ENCODE results near the gene SMYD1.

Gene SMYD1

DNA sequence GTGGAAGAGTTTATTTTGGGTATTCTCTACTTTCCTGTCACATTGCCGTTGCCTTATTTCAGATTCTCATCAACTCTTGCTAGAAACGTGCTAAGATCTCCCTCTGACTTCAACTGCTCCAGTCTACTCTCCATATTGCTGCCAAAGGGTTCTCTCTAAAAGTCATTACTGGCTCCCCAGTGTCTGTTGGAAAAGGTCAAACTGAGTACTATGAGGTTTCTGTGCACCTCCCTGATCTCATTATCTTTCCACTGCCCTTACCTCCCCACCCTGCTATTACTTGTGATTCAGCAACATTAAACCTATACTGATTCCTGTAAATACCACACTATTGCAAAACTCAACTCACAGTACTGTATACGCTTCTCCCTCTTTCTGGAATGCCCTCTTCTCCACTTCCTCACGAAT lies 10.2 kb upstream of the SMYD1 start:
- no peak for DNase-seq

DNA sequence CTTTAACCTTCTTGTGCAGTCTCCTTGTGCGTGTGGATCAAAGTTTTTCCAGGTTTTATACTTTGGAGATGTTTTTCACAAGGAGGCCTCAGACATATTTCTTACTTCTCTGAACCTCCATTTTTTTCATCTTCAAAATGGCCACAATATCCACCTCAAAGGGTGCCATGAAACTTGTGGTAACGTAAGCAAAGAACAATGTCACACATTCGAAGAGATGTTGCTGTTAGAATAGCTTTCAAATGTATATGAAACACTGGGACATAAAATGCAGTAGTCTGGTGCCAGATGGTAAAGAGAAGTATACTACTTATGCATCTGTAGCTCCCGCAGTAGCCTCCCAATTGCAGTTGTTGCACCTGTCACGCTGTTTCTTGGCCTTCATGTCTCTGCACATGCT lies 9.4 kb upstream of the SMYD1 start:
- DNase-seq = no peak

GRCh38 chr2:88059979-88060906 lies 7.4 kb upstream of the SMYD1 start:
- DNase-seq = no peak

GRCh38 chr2:88060907-88061275 lies 6.7 kb upstream of the SMYD1 start:
- DNase-seq = no peak

DNA sequence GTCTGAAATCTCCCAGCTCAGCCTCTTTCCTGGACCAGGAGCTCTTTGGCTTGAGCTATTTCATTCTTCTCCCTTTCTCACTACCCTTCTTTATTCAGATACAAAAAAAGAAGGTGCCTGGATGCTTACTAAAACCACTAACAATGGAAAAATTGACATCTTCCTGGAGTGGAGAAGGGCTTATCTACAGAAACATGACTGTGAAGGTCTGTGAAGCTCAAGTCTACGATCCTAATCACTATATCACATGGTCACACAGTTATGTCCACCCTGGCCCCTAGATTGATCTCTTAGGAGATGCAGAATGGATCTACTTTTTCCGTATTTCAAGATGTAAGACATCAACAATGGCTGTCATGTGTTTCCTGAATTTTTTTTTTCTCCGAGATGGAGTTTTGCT lies 6.3 kb upstream of the SMYD1 start:
- no peak for DNase-seq

DNA sequence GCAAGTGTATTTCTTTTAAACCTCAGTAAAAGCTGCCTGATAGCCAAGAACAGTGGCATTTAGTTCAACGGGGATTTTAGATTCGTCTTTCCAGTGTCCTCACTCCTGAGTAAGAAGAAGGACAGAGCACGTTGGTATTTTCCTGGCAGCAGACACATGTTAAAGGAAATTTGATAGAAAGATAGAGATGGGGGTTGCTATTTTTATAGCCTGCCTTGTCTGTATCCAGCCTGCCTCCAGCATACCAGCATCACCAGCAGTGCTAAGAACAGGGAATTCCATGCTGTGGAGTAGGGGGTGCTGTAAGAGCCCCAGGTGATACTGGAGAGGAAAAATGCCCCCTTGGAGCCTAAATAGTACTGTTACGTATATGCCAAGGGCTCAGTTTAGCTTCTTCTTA lies 1.1 kb upstream of the SMYD1 start:
- DNase-seq = no peak

DNA sequence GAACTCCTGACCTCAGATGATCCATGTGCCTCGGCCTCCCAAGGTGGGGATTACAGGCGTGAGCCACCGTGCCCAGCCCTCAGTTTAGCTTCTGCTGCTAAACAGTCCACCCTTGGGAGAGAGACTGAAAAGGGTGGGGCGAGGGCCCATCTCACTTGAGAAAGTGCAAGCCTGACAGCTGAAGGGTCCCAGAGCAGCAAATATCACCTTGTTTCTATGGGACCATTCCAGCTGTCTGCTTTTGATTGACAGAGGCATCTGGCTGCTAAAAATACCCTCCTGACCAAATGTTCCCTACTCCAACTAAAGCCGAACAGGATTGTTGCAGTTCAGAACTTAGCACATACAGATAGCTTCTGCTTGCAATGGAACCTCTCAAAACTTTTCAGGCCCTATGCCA lies 436 bp upstream of the SMYD1 start:
- peak; percentile 46 for DNase-seq

DNA sequence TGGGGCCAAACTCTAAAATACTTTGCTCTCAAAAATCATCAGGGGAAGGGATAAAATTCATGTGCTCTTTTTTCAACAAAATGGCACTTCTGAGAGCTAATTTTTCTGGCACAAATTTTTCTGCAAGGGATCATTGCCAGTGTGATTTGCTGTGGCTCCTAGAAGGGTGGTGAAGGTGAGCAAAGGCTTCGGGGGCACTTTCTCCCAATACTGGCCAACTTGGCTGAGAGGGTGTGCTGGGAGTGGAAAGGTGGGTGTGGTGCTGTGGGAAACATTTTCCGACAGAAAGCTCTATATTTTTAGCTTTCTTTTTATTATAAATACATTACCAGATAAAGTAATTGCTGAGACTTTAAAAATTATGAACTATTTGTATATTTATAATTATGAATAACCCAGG lies 419 bp downstream of the SMYD1 start:
- no peak for DNase-seq

DNA sequence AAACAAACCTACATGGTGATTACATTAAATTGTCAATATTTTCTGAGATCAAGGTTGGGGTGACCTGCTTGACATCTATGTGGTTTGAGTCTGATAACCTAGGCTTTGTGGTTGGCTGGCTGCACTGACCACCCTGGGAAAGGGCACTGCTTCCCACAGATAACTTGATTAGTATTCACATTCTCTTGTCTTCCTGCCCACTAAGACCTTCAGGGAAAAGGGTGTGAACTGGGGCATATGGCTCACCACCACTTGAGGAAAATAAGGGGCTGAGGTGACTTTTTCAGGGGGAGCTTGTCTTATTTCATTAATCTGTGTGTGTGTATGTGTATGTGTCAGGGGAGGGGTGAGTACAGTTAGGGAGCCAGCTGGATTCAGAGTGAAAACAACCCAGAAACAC lies 1.5 kb downstream of the SMYD1 start:
- no peak for DNase-seq

DNA sequence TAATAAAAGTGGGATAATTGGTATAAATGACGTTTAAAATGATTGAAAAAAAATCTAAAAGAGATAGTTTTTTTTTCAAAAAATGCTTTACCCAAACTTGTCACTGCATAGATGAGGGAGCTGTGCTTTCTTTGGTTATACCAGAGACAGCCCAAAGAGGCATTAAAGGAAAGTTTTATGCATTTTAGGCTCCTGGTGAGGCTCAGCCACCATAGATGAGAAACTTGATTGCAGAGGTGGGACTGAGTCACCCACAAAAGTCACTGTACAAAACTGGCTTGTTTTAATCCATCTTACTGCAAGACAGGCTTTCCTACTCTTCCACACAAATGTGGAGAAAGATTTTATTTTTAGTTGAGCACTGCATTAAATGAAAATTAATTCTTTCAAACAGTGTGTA lies 2.4 kb downstream of the SMYD1 start:
- no peak for DNase-seq

- DNase-seq = no peak
These were observed 3.7 kb downstream of the SMYD1 start for GRCh38 chr2:88071365-88071764.

DNA sequence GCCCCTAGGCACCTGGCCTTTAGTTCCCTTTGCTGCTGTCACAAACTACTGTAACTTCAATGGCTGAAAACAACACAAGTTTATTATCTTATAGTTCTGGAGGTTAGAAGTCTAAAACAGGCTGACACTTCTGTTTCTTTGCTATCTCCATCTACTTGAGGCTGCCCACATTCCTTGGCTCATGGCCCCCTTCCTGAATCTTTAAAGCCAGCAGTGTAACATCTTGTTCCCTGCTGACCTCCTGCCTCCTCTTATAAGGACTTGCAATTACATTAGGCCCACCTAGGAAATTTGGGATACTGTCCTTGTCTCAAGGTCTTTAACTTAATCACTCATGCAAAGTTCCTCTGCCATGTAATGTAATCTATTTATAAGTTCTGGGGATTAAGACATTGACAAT lies 6.5 kb downstream of the SMYD1 start:
- no peak for DNase-seq

DNA sequence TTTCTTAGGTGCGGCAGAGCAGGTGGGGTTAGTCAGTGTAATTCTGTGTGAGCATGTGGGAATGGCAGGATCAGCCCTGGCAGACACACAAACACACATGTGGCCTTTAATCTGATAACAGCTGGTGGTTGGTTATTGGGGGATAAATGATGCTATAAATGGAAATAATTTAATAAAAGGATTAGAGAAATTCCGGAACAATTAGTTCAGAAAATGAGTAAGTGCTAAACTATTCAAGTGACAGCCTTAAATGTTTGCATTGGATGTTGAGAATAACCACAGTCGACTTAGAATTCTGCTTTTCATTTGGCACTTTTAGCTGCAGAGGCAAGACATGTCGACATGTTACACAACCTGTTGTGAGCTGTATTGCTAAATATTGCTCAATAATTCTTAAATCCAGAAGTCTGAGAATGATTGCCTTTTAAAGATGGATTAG lies 7.2 kb downstream of the SMYD1 start:
- DNase-seq = no peak

GRCh38 chr2:88077080-88077479 lies 9.5 kb downstream of the SMYD1 start:
- peak; percentile 62 for DNase-seq

- no peak for DNase-seq
These were observed 11.1 kb downstream of the SMYD1 start for GRCh38 chr2:88078643-88079172.

GRCh38 chr2:88080545-88080944 lies 12.9 kb downstream of the SMYD1 start:
- DNase-seq = no peak

DNA sequence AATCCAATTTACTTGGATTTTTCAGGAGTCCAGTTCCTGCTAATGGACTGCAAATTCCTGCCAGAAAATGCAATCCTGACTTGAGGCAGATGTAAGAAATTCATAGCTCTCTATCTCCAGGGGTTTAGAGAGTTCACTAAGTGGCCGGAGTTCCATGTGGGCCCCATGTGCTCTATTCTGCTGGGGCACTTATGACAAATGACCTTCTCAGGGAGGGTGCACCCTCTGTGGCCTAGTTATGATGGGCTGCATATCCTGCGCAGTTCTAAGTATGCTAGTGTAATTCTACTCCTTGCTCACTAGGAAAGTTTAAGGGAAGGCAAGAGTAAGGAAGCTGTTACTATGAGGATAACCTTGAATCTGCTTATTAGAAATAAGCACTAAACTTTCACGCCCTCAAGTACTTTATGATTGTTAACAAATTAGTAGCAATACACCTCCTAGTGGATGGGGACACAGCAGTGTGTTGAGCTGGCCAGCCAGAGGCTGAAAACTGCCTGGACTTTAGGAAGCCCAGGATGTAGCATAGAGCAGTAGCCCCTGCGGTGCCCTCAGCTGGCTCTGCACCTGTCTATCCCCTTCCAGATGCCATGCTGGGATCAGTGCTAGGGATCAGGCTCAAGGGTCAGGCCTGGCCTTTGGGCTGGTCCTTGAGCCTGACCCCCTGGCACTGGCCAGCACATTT lies 14.4 kb downstream of the SMYD1 start:
- no peak for DNase-seq

GRCh38 chr2:88082781-88083180 lies 15.2 kb downstream of the SMYD1 start:
- DNase-seq = no peak

DNA sequence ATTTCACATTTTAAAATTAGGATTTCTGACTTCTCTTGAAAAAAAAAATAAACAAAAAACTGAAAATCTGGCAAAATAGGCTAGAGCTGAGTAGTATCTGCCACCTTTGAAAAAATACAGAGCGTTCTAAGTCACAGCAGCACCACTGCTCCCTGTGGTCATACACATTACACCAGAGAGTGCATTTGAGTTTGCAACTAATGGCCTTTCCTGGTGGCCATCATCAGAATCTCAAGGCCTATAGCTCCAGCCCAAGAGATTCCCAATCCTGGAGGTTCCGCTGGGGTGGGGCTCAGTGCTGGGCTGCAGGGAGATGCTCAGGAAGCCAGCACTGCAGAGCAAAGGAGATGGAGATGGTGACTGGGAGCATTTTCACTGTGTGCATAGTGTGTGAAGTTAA lies 17.5 kb downstream of the SMYD1 start:
- no peak for DNase-seq

DNA sequence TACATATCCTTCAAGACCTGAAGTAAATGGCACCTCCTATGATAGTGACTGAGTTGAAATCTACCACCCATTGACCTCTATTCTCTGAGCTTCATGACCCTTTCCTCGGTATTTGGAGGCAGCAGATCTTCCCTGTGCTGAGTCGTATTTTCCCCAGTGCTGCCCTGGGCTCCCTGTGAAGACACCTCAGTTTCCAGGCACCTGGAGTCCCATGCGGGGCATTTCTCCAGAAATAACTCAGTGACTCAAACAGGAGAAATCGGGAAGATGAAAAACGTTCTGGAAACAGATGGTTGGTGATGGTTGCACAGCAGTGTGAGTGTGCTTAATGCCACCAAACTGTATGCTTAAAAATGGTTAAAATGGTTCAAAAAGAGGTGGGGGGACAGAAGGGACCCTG lies 18.0 kb downstream of the SMYD1 start:
- no peak for DNase-seq

DNA sequence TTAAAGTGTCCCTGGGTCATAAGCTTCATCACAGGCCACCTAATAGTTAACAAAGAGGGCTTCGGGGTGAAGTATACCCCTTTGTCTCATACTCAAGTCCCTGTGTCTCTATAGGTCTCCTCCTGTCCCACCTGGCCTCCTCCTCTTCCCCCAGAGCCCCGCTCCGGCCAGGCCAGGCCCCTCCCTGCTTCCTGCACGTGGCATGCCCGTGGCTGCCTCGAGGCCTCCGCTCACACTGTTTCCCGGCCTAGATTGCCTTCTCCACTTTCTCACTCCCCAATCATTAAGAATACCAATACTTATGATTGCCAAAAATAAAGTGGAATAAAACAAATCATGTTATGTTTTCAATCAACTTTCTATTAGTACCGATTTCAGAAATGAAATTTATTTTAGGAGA lies 18.8 kb downstream of the SMYD1 start:
- DNase-seq = no peak

- DNase-seq = no peak
These were observed 19.4 kb downstream of the SMYD1 start for GRCh38 chr2:88087073-88087472.

DNA sequence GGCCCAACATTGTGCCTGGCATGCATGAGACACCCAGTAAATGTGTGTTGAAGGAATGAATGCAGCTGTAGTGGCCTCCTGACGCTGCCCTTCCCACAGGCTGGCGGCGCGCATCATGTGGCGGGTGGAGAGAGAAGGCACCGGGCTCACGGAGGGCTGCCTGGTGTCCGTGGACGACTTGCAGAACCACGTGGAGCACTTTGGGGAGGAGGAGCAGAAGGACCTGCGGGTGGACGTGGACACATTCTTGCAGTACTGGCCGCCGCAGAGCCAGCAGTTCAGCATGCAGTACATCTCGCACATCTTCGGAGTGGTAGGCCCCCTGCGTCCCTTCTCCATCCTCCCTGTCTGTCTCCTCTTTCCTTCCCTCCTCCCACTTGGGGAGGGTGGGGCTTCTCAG lies 20.1 kb downstream of the SMYD1 start:
- no peak for DNase-seq

- DNase-seq = no peak
These were observed 21.4 kb downstream of the SMYD1 start for GRCh38 chr2:88088999-88089398.
